ENCODE measurements around the gene ZNF324.
A peak's percentile ranks its signal among the peaks of the same experiment; 100 is the strongest.
"Not testable (repeated sequence)": the region's sequence is repeated elsewhere in the genome, so short reads cannot be mapped to it uniquely, and the experiment has no call there.

The ZNF324 gene

DNA sequence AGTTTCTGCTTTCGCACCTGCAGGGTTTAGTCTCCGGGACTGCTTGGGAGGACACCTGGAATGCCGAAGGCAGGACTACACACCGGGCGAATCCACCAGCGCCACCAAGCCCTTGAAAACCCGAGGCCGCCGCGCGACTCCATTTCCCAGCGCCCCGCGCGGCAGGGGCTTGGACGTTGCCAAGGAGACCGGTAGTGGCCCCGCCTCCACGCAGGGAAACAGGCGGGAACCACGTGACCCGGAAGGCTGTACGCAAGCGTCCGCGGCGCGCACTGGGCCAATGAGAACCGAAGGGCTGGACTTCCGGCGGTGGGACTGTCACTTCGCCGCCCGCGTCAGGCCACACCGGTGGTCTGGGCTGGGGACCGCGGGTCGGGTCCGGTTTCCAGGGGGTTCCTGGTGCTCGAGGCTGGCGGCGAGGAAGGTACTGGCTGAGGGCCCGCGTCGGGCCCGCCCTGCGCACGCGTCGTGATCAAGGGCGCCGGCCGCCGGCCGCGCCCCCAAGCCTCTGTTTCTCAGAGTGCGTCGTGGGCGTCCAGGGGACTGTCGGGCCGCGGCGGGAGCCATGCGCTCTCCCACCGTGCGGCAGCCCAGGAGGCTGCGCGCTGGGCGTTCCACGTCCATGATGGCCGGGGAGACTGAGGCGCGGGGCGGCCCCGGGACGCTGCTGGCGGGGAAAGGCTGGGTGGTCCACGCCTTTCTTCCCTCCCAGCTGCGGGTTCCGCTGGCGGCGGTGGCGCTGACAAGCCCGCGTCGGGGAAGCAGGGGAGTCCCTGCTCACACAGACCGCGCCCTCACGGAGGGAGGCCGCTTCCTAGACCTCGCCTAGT, at the start of gene ZNF324:
ZNF324 (plus strand) TSS at position 321 of the 830 bp plus-strand sequence. CDS start 2,106 bp downstream, outside the sequence.
- TF ChIP-seq, protein P1, sequence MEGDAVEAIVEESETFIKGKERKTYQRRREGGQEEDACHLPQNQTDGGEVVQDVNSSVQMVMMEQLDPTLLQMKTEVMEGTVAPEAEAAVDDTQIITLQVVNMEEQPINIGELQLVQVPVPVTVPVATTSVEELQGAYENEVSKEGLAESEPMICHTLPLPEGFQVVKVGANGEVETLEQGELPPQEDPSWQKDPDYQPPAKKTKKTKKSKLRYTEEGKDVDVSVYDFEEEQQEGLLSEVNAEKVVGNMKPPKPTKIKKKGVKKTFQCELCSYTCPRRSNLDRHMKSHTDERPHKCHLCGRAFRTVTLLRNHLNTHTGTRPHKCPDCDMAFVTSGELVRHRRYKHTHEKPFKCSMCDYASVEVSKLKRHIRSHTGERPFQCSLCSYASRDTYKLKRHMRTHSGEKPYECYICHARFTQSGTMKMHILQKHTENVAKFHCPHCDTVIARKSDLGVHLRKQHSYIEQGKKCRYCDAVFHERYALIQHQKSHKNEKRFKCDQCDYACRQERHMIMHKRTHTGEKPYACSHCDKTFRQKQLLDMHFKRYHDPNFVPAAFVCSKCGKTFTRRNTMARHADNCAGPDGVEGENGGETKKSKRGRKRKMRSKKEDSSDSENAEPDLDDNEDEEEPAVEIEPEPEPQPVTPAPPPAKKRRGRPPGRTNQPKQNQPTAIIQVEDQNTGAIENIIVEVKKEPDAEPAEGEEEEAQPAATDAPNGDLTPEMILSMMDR (IDR thresholded peaks at IDR 0.05; ENCODE audit: low read depth, low read length) = no peak
- DNase-seq (ENCODE audit: extremely low read depth, low read depth) = peak; percentile 82

DNA sequence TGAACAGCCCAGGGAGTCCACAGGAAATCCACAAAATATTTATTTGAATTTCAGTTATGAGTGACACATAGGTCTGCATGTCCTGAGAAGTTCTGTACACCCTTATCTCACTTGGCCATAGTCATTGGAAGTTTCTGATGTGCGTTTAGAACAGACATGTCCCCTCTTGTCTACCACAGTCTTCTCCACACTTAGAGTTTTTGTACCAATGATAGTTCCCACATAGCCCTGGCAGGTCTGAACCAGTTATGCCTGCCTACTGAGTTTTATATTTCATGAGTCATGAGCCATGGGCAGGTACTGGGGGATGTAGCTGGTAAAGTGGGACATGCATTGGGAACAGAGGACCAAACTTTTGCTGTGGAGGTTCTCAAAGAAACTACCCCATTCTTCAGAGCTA, 38.3 kb upstream of the ZNF324 start:
- TF ChIP-seq, protein P1 (IDR thresholded peaks at IDR 0.05; ENCODE audit: low read depth, low read length) = no peak
- DNase-seq (ENCODE audit: extremely low read depth, low read depth) = no peak

DNA sequence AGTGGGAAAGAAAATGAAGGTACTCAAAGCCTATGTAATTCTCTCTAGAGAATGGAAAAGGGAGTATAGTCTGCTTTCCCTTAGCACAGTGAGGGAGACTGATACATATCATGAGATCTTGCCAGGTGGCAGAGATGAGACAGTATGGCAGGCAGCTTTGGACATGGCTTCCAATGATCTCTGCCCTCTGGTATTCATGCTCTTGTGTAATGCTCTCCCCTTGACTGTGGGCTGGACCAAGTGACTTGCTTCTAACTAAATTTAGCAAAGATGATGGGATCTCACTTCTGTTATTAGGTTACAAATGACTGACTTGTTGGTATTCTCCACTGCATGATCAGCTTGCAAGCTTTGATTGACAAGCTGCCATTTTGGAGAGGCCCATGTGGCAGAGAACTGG, 37.1 kb upstream of the ZNF324 start:
- no peak for DNase-seq (ENCODE audit: extremely low read depth, low read depth)
- TF ChIP-seq, protein P1 (IDR thresholded peaks at IDR 0.05; ENCODE audit: low read depth, low read length) = no peak

DNA sequence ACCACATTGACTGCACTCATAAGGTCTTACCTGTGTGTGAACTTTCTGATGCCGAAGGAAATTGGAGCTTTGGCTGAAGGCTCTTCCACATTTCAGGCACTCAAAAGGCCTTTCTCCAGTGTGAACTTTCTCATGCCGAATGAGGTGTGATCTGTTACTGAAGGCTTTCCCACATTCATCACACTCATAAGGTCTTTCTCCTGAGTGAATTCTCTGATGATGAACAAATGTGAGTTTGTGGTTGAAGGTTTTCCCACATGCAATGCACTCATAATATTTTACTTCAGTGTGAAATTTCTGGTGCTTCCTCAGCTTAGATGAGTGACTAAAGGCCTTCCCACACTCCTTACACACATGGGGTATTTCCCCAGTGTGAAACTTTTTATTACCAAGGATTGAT, 32.7 kb upstream of the ZNF324 start:
- TF ChIP-seq, protein P1 (IDR thresholded peaks at IDR 0.05; ENCODE audit: low read depth, low read length) = no peak
- DNase-seq (ENCODE audit: extremely low read depth, low read depth) = no peak

DNA sequence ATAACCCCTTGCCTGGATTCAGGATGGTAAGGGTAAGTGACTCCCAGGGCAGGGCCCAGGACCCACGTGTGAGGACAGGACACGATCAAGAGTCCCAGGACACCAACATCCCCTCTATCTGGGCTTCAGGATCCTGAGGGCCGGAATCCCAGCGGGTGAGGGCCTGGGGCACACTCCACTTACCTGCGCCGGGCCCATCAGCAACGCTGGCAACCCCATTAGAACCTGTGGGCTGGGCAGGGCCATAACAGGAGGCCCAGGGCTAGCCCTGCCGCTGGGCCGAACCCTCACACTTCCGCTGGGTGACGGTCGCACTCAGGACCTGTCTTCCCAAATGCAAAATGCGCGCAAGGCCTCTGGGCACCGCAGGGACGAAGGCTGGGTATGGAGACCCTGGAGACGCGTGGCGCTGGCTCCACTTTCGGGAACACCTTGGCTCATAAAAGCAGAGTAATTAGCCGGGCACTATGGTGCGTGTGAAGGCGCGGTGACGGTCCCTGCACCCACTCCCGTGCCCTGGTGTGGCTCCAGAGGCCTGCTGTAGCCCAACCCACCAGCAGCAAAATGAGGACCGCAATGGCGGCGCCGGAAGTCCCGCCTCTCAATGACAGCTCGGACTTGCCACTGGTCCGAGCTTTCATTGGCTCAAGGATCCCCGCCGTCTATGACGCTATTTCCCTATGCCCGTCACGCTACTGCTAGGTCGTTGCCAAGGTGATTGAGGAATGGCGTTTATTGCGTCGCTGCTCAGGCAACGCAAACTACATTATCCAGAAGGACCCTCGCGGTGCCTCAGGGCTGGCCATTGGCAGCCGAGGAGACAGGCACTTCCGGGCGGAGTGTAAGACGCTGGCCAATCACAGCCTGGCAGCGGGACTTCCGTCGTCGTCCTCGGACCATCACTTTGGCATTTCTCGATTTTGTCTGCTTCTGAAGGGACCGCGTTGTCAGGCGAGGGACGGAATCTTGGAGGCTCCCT, 27.0 kb upstream of the ZNF324 start, which contains the start of gene ZNF132:
ZNF132 (minus strand) TSS at position 578 of the 979 bp plus-strand sequence; CDS start at position 246, 332 bp downstream.
- TF ChIP-seq, protein P1 (IDR thresholded peaks at IDR 0.05; ENCODE audit: low read depth, low read length) = no peak
- peak; percentile 99 for DNase-seq (ENCODE audit: extremely low read depth, low read depth)

DNA sequence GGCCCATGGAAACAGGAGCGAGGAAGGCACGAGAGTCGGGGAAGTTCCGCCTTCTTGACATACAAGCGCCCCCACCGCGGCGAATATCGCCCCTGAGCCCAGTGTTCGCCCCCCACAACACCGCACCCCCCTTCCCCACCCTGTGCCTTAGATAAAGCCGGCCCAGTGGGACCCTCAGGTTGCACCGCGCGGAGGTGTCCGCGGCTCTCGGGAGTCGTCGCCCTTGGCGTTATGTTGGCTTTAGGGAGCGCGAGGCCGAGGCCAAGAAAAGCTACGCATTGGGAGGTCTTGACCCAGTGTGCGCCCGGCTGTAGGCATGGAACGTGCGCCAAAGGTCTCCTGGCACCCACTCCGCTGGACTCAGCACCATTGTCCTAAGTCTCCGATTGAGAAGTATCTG, 26.3 kb upstream of the ZNF324 start:
- TF ChIP-seq, protein P1 (IDR thresholded peaks at IDR 0.05; ENCODE audit: low read depth, low read length) = no peak
- no peak for DNase-seq (ENCODE audit: extremely low read depth, low read depth)

DNA sequence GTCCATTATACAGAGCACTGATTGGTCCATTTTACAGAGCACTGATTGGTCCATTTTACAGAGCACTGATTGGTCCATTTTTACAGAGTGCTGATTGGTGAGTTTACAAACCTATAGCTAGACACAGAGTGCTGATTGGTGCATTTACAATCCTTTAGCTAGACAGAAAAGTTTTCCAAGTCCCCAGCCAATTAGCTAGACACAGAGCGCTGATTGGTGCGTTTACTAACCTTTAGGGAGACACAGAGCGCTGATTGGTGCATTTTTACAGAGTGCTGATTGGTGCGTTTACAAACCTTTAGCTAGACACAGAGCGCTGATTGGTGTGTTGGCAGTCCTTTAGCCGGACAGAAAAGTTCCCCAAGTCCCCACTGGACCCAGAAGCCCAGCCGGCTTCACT, 23.9 kb upstream of the ZNF324 start:
- DNase-seq (ENCODE audit: extremely low read depth, low read depth) = not testable (repeated sequence)

DNA sequence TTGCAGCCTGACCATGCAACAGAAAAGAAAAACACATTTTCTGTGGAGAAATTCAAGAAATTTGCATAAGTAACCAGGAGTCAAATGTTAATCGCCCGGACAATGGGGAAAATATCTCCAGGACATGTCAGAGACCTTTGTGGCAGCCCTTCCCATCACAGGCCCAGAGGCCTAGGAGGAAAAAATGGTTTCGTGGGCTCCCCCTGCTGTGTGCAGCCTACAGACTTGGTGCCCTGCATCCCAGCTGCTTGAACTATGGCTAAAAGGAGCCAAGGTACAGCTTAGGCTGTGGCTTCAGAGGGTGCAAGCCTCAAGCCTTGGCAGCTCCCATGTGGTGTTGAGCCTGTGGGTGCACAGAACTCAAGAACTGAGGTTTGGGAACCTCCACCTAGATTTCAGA, 18.0 kb upstream of the ZNF324 start:
- DNase-seq (ENCODE audit: extremely low read depth, low read depth) = not testable (repeated sequence)

DNA sequence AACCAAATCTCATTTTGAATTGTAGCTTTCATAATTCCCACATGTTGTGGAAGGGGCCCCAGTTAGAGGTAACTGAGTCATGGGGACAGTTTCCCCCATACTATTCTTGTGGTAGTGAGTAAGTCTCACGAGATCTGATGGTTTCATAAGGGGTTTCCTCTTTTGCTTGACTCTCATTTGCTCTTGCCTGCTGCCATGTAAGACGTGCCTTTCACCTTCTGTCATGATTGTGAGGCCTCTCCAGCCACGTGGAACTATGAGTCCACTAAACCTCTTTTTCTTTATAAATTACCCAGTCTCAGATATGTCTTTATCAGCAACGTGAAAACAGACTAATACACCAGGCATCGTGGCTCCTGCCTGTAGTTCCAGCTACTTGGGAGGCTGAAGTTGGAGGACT, 16.9 kb upstream of the ZNF324 start:
- not testable (repeated sequence) for DNase-seq (ENCODE audit: extremely low read depth, low read depth)

Data from AG09319 (cell line).